DND-41 (cell line): ENCODE measurements around the gene HUNK.
A peak's percentile ranks its signal among the peaks of the same experiment; 100 is the strongest.

Experiments used
- CTCF ChIP-seq: IDR thresholded peaks from 2 replicates; pipeline ENCODE4 v1.5.1; 2012; ENCODE audit warnings: borderline replicate concordance, low read length, moderate library complexity, mild to moderate bottlenecking; ENCODE audit not compliant: poor library complexity, severe bottlenecking; ENCODE audit errors: extremely low read depth
- EZH2 ChIP-seq: IDR thresholded peaks from 3 replicates; pipeline ENCODE4 v1.6.1; 2012; ENCODE audit warnings: borderline replicate concordance, low read depth, mild to moderate bottlenecking, moderate library complexity, low read length, inconsistent platforms; ENCODE audit not compliant: severe bottlenecking

GRCh38 chr21:31866077-31866511 lies 6.7 kb upstream of the HUNK start:
- peak; percentile 81 for TF ChIP-seq CTCF
- TF ChIP-seq EZH2 = no peak
